ENCODE data around the gene KDM4B.
"Not testable (repeated sequence)": the region's sequence is repeated elsewhere in the genome, so short reads cannot be mapped to it uniquely, and the experiment has no call there.

KDM4B gene

DNA sequence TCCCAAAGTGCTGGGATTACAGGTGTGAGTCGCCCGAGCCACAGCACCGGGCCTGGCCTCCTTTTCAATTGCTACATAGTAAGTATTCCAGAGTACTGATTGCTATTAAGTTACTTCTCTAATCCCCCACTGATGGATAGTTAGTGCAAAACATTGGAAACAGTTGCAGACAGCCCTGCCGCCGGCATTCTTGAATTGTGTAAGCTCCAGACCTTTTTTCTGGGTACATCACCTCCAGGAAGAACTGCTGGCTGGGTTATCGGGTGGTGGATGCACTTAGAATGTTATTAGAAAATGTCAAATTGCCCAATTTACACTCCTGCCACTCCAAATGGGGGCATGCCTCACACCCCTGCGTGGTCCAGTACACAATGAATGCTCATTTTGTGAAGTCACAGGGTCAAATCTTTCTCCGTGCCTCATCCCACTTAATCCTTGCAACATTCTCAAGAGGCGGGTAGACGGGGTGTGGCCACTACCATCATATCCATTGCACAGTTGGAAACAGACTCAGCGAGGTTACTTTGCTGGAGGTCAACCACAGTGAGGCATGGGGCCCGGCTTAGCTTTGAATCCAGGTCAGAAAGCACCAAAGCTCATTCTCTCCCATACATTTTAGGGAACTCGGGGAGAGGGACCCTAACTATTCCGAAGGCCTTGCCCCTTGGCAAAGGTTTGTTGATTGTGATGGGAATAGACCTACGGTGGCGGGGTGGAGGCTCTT is 1.0 kb upstream of the KDM4B start:
- no peak for DNase-seq (ENCODE audit: low read depth in 2 of 2, low spot score in 1 of 2)

DNA sequence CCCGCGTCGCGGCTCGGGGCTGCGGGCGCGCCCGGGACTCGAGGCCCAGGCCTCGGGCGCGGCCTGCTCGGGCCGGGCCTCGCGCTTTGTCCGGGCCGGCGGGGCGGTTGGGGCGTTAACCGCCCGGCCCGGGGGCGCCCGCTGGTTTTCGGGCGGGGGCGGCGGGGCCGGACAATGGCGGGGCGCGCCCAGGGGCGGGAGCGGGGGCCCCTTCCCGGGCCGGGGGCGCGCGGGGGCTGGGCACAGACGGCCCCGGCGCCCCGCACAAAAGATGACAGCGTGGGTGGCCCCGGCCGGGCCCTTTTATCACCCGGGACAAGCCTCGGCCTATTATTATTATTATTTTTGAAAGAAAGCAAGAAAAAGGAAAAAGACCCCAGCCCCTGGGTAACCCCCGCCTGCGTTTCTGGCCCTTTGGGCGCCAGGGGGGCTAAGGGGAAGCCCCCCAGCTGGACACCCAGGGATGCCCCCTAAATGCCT is 419 bp downstream of the KDM4B start:
- no peak for DNase-seq (ENCODE audit: low read depth in 2 of 2, low spot score in 1 of 2)

- no peak for DNase-seq (ENCODE audit: low read depth in 2 of 2, low spot score in 1 of 2)
Measured at GRCh38 chr19:4969772-4970531, 1.0 kb downstream of the KDM4B start.

- DNase-seq (ENCODE audit: low read depth in 2 of 2, low spot score in 1 of 2): no peak
Measured at GRCh38 chr19:4970558-4971423, 1.9 kb downstream of the KDM4B start.

DNA sequence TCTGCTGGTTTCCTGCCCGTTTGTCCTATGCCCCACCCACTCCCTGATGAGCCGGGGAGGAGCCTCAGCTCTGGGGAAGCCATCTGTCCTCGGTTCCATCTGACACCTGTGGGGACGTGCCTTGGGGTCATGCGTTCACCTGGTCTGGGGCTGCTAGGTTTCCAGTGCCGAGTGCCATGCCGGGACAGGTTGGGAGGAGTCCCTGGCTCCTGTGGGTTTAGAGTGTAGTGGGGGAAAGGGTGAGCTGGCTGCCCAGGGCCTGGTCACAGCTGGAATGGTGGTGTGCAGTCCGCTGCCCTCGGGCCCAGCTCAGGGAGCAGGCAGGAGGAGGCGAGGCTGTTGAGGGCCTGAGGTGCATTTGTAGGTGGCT is 2.5 kb downstream of the KDM4B start:
- DNase-seq (ENCODE audit: low read depth in 2 of 2, low spot score in 1 of 2): no peak

DNA sequence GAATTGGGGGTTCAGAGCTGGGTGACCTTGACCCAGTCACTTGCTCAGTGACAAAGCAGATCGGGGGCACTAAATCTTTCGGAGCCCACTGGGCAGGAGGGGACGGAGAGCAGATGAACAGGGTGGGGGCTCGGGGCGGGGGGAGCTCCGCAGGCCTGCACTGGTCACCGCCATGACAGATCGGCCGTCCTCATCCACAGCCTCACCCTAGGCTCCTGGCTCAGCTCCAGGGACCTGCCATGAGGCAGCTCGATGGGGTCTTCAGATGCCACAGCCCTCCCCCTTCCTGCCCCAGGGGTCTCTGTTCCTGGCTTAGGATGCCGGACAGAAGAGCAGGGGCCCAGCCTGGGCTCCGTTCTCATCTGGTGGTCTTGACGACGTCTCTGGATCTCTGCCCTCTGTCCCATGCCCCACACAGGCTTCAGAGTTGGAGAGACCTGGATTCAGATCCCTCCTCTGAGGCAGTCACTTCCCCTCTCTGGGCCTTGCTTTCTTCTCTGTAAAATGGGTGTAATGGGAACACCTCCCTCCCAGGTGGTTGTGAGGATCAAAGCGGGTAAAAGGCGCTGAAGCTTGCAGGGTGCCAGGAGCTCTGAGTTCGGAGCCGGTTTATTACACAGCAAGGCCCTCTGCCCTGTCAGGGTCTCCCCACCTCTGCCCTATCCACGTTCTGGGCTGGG is 3.0 kb downstream of the KDM4B start:
- DNase-seq (ENCODE audit: low read depth in 2 of 2, low spot score in 1 of 2): no peak

DNA sequence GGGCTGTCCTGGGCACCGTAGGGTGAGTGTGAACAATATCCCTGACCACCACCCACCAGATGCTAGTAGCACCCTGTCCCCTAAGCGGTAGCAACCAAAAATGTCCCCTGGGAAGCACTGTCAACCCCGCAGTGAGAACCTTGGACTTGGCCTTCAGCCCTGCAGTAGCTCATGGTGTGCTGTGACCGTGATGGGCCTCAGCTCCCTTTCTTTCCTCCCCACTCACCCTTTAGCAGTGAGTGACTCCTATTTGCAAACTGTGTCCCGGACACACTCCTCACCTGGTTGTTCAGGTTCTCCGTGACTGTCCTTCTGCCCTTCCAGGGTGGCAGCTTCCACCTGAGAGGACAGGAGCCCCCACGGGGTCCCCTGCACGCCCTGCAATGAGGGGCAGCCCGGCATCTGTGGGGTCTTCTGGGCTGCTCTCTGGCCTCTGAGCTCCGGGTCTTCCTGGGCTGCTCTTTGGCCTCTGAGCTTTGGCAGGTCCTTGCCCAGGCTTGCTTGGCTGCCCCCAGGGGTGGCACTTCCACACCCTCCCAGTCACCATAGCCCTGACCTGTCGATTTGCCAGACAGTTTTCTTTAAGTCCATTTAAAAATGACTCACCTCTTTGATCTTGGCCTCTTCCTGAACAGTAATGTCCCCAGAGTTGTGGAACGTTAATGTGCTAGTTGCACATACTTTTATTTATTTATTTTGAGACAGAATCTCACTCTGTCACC is 3.8 kb downstream of the KDM4B start:
- DNase-seq (ENCODE audit: low read depth in 2 of 2, low spot score in 1 of 2): no peak

DNA sequence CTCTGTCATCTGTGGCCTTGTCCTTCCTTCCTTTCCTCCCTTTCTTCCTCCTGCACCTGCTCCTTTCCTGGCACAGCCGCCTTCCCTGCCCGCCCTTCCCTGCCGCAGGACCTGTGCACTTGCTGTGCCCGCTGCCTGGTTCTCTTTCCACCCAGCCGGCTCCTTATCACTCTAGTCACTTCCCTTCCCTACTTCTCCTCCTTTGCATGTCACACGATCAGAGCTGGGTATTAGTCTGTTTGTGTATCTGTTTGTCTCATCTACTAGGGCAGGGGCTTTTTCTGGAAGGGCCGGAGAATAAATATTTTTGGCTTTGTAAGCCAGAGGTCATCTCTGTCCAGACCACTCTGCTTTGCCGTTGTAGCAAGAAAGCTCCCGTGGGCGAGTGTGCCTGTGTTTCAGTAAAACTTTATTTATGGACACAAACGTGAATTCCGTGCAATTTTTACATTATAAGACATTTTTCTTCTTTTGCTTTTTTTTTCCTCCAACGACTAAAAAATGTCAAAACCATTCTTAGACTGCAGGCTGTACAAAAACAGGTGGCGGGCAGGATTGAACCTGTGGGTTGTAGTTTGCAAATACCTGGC is 6.1 kb downstream of the KDM4B start:
- no peak for DNase-seq (ENCODE audit: low read depth in 2 of 2, low spot score in 1 of 2)

- not testable (repeated sequence) for DNase-seq (ENCODE audit: low read depth in 2 of 2, low spot score in 1 of 2)
Measured at GRCh38 chr19:4975601-4976000, 6.7 kb downstream of the KDM4B start.

- no peak for DNase-seq (ENCODE audit: low read depth in 2 of 2, low spot score in 1 of 2)
Measured at GRCh38 chr19:4976401-4977298, 7.7 kb downstream of the KDM4B start.

DNA sequence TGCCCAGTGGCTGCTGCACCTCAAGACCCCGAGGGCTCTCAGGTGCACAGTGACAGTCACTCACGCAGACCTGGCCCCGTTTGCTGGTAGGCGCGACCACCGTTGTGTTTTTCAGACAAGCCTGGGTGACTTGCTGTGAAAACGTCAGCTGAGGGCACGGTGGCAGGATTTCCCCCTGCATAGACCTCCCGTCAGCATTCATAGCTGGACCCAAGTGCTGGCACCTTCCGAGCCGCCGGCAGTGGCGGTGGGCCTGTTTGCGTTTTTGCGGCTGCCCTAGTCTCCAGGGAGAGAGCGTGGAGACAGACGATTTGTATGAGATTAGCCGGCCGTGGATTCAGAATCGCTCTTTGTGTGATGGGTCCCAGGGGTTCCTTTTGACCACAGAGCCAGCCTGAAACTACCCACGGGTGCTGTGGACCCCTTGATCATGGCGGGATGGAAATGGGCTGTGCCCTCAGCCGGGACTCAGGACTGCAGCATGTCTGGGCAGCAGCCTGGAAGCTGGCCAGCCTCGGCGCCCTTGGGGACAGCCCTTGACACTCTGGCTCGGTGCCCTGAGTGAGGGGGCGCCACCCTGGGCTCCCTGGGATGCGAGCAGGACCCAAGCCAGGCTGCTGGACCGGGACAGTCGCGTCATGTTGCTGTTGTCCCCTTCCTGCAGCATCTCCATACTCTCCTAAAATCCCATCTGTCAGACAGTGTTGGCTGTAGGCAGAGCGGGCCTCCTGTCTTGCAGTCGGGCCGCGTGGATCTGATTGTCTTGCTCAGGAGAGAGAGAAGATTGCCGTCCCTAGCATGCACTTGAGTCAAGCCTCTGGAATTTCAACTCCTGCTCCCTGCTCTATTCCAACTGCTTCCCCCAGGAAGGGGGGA is 8.6 kb downstream of the KDM4B start:
- no peak for DNase-seq (ENCODE audit: low read depth in 2 of 2, low spot score in 1 of 2)

GRCh38 chr19:4979211-4979807 is 10.4 kb downstream of the KDM4B start:
- DNase-seq (ENCODE audit: low read depth in 2 of 2, low spot score in 1 of 2): no peak

DNA sequence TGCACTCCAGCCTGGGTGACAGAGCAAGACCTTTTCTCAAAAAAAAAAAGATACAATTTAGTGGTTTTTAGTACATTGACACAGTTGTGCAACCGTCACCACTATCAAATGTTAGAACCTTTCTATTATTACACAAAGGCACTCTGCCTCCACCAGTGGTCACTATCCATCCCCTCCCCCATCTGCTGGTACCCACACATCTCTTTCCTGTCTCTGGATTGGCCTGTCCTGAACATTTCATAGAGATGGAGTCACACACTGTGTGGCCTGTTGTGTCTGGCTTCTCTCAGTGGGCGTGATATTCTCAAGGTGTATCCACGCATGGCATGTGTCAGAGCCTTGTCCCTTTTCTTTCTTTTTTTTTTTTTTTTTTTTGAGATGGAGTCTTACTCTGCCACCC is 11.2 kb downstream of the KDM4B start:
- no peak for DNase-seq (ENCODE audit: low read depth in 2 of 2, low spot score in 1 of 2)

DNA sequence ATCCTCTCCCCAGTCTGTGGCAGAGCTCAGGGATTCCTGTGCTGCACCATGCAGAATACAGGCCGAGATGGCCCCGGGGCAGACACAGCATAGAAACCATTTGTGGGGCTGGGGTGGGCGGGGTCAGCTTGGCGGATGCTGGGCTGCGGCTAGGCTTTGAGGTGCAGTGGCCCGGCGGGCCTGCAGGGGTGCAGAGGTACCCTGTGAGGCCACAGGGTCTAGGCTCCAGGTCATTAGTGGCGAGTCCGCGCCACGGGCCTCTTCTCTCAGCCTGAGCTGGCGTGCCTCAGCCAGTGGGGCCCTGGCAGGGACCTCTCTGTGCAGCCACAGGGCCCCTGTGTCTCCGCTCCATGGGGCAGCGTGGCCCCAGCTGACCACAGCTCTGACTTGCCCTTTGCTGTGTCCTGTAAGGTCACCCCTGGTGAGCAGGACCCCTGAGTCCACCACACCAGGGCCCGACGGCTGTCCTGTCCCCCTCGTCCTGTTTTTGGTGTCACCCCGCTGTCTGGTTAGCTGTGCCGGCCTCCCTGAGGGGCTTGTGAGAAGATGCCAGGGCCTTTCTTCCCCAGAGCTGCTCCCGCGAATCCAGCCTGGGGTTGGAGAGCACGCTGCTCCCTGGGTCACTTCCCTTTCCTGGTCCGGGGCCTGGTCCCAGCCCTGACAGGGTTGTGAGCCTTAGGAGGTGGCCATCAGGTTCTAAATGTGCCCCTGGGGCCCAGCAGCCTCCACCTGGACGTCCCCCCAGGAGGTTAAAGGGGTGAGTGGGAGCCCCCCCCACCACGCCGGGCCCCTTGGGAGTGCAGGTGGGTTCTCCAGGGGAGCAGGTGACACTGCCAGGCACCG is 12.1 kb downstream of the KDM4B start:
- no peak for DNase-seq (ENCODE audit: low read depth in 2 of 2, low spot score in 1 of 2)

DNA sequence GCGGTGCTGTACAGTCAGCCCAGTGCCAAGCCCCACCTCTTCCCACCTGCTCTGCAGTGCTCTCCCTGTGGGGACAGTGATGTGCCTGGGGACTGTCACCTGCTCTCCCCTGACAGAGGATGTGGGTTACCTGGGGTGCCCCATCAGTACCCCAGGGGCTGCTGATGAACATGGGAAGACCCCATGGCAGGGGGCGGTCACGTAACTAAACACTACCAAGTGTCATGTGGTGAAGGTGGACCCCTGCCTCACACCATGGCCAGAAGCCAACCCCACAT is 12.7 kb downstream of the KDM4B start:
- no peak for DNase-seq (ENCODE audit: low read depth in 2 of 2, low spot score in 1 of 2)

GRCh38 chr19:4983346-4984105 is 14.6 kb downstream of the KDM4B start:
- DNase-seq (ENCODE audit: low read depth in 2 of 2, low spot score in 1 of 2): no peak

DNA sequence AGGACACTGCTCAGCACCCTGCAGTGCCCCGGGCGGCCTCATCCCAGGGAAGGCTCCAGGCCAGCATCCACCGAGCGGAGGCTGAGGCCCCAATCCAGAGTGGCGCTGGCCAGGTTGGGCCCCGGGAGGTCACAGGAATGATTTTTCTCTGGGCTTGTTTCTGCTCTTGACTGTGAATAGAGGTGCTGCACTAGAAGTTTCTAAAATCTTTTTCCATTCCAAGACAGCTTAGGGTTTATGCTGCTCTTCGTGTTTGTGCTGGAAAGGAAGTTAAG is 15.1 kb downstream of the KDM4B start:
- DNase-seq (ENCODE audit: low read depth in 2 of 2, low spot score in 1 of 2): no peak

All from stimulated activated CD8-positive, alpha-beta memory T cell treated with anti-CD3 and anti-CD28 coated beads, Interleukin-4, amount 100 ng/mL, for 4 hours (primary cell).